Hindlimb muscle (tissue), 1 donor: ENCODE measurements around the gene NUTM1. TPM values are rescaled to one million over a fixed set of nuclear protein-coding genes. Genes with fewer than 3 reads are reported as not detected.
"Not testable (repeated sequence)": the region's sequence is repeated elsewhere in the genome, so short reads cannot be mapped to it uniquely, and the experiment has no call there.

Source experiments
- DNase-seq: peaks from one replicate; pipeline ENCODE4 v3.0.0-alpha.2; 2013
- polyA plus RNA-seq: library from polyadenylated mRNA; unstranded; fragments of 120-200 nt; gene quantifications from one replicate; pipeline ENCODE4 v1.2.1, GENCODE V29; 2013; ENCODE audit not compliant: insufficient read length

NUTM1 gene
- polyA plus RNA-seq, 1 donor, result not detected

- DNase-seq, result no peak
Measured at GRCh38 chr15:34364041-34364440, 20.9 kb downstream of the NUTM1 start.

- no peak for DNase-seq
Measured at GRCh38 chr15:34365091-34365825, 22.1 kb downstream of the NUTM1 start.

GRCh38 chr15:34365836-34366235 is 22.7 kb downstream of the NUTM1 start:
- DNase-seq, result no peak

- DNase-seq, result peak; percentile 34
Measured at GRCh38 chr15:34366271-34367065, 23.4 kb downstream of the NUTM1 start.

GRCh38 chr15:34367101-34368081 is 24.3 kb downstream of the NUTM1 start, which contains the start of gene LPCAT4:
TSS of gene LPCAT4 (minus strand) at chr15:34367196. CDS start at chr15:34367100, 96 bp downstream.
- DNase-seq, result peak; percentile 89

- DNase-seq, result no peak
Measured at GRCh38 chr15:34370129-34370528, 27.0 kb downstream of the NUTM1 start.

GRCh38 chr15:34370643-34371042 is 27.5 kb downstream of the NUTM1 start:
- no peak for DNase-seq

GRCh38 chr15:34373951-34374350 is 30.8 kb downstream of the NUTM1 start:
- DNase-seq, result no peak

GRCh38 chr15:34374816-34375215 is 31.7 kb downstream of the NUTM1 start:
- DNase-seq, result no peak

GRCh38 chr15:34375541-34375940 is 32.4 kb downstream of the NUTM1 start:
- DNase-seq, result not testable (repeated sequence)

GRCh38 chr15:34376856-34377255 is 33.7 kb downstream of the NUTM1 start:
- no peak for DNase-seq

- DNase-seq, result not testable (repeated sequence)
Measured at GRCh38 chr15:34380491-34380890, 37.4 kb downstream of the NUTM1 start.

GRCh38 chr15:34381829-34382521 is 38.9 kb downstream of the NUTM1 start:
- DNase-seq, result not testable (repeated sequence)

- not testable (repeated sequence) for DNase-seq
Measured at GRCh38 chr15:34389594-34390086, 46.5 kb downstream of the NUTM1 start.

- DNase-seq, result not testable (repeated sequence)
Measured at GRCh38 chr15:34392981-34393380, 49.9 kb downstream of the NUTM1 start.

GRCh38 chr15:34397637-34398259 is 54.6 kb downstream of the NUTM1 start:
- DNase-seq, result not testable (repeated sequence)

- DNase-seq, result not testable (repeated sequence)
Measured at GRCh38 chr15:34403160-34403598, 60.1 kb downstream of the NUTM1 start.

- DNase-seq, result not testable (repeated sequence)
Measured at GRCh38 chr15:34403899-34404298, 60.8 kb downstream of the NUTM1 start.
